ENCODE data around the gene PTPRE.

PTPRE gene

DNA sequence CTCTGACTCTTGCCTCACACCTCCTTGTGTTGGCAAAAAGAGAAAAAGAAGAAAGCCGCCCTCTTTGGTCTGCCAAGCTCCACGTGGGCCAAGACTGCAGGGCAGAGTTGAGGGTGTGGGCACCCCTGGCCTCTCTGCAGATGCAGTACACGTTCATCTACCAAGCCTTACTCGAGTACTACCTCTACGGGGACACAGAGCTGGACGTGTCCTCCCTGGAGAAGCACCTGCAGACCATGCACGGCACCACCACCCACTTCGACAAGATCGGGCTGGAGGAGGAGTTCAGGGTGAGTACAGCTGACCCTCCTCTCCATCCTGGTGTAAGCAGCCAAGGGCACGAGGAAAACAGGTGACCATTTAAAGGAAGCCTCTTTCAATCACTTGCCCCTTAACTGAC, 163.3 kb downstream of the PTPRE start:
- TF ChIP-seq ZFX (IDR thresholded peaks at IDR 0.05): no peak
- TF ChIP-seq, protein P1, sequence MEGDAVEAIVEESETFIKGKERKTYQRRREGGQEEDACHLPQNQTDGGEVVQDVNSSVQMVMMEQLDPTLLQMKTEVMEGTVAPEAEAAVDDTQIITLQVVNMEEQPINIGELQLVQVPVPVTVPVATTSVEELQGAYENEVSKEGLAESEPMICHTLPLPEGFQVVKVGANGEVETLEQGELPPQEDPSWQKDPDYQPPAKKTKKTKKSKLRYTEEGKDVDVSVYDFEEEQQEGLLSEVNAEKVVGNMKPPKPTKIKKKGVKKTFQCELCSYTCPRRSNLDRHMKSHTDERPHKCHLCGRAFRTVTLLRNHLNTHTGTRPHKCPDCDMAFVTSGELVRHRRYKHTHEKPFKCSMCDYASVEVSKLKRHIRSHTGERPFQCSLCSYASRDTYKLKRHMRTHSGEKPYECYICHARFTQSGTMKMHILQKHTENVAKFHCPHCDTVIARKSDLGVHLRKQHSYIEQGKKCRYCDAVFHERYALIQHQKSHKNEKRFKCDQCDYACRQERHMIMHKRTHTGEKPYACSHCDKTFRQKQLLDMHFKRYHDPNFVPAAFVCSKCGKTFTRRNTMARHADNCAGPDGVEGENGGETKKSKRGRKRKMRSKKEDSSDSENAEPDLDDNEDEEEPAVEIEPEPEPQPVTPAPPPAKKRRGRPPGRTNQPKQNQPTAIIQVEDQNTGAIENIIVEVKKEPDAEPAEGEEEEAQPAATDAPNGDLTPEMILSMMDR (conservative IDR thresholded peaks at IDR 0.05): no peak
- no peak overlapping the region for H3K27ac ChIP-seq

DNA sequence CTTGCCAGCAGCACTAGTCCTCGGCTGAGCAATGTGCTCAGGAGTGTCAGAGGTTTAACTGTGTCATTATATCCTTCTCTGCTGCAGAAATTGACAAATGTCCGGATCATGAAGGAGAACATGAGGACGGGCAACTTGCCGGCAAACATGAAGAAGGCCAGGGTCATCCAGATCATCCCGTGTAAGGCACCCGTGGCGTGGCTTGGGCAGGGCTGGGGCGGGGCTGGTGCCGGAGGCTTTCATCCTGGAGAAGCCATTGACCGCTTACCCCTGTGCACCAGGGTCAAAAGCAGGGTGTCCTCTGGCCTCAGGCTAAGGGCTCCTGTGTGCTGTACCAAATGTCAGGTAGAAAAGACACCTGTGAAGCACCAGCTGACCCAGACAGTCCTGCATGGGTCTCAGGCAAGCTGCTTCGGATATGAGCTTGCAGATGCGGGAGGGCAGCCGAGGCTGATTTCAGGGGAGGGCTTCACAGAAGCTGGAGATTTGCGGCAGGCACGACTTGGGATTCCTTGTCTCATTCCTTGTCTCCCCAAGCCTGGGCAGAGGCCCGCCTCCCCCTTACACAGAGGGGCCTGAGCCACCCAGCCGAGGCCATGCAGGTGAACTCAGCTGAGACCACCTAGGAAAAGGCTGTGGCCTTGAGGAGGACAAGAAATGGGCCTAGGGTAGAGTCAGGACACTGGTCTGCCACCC, 164.0 kb downstream of the PTPRE start:
- TF ChIP-seq, protein P1 (conservative IDR thresholded peaks at IDR 0.05): no peak
- no peak for TF ChIP-seq ZFX (IDR thresholded peaks at IDR 0.05)
- H3K27ac ChIP-seq: no peak overlapping the region

- TF ChIP-seq, protein P1 (conservative IDR thresholded peaks at IDR 0.05): no peak
- TF ChIP-seq ZFX (IDR thresholded peaks at IDR 0.05): no peak
- no peak overlapping the region for H3K27ac ChIP-seq
Measured at GRCh38 chr10:128071417-128071782, 164.5 kb downstream of the PTPRE start.

DNA sequence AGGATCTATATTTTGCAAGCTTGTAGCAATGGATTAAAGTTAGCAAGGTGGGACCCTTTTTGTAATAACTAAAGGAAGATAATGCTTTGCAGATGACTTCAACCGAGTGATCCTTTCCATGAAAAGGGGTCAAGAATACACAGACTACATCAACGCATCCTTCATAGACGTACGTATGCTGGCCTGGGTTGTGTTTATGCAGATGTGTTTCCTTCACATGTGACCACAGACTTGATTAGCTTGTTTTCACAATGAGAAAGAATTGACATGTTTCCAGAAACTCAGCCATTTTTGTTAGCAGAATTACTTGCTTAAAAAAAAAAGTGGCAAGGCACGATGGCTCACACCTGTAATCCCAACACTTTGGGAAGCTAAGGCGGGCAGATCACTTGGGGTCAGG, 165.1 kb downstream of the PTPRE start:
- no peak overlapping the region for H3K27ac ChIP-seq
- TF ChIP-seq, protein P1 (conservative IDR thresholded peaks at IDR 0.05): no peak
- no peak for TF ChIP-seq ZFX (IDR thresholded peaks at IDR 0.05)

GRCh38 chr10:128072941-128073645, 166.2 kb downstream of the PTPRE start:
- H3K27ac ChIP-seq: no peak overlapping the region
- TF ChIP-seq, protein P1 (conservative IDR thresholded peaks at IDR 0.05): no peak
- TF ChIP-seq ZFX (IDR thresholded peaks at IDR 0.05): no peak

DNA sequence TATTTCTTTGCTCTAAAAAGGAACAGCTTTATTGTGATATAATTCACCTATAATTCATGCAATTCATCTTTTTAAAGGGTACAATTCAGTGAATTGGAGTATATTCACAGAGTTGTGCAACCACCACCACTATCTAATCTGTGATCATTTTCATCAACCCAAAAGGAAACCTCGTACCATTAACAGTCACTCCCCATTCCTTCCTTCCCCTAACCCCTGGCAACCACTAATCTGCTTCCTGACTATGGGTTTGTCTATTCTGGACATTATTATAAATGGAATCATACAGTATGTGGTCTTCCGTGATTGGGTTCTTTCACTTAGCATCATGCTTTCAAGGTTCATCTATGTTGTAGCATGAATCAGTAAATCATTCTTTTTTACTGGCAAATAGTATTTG, 167.0 kb downstream of the PTPRE start:
- TF ChIP-seq ZFX (IDR thresholded peaks at IDR 0.05): no peak
- TF ChIP-seq, protein P1 (conservative IDR thresholded peaks at IDR 0.05): no peak
- no peak overlapping the region for H3K27ac ChIP-seq

- no peak overlapping the region for H3K27ac ChIP-seq
- TF ChIP-seq ZFX (IDR thresholded peaks at IDR 0.05): no peak
- TF ChIP-seq, protein P1 (conservative IDR thresholded peaks at IDR 0.05): no peak
Measured at GRCh38 chr10:128074589-128074988, 167.7 kb downstream of the PTPRE start.

Data from C4-2B (cell line).